Middle frontal gyrus (tissue), 1 donor: ENCODE measurements around the gene AHNAK.
A peak's percentile ranks its signal among the peaks of the same experiment; 100 is the strongest.

Source experiments
- DNase-seq: peaks from one replicate; pipeline ENCODE4 v3.0.0-alpha.2; 2015; ENCODE audit warnings: low spot score; ENCODE audit errors: extremely low spot score

AHNAK gene

DNA sequence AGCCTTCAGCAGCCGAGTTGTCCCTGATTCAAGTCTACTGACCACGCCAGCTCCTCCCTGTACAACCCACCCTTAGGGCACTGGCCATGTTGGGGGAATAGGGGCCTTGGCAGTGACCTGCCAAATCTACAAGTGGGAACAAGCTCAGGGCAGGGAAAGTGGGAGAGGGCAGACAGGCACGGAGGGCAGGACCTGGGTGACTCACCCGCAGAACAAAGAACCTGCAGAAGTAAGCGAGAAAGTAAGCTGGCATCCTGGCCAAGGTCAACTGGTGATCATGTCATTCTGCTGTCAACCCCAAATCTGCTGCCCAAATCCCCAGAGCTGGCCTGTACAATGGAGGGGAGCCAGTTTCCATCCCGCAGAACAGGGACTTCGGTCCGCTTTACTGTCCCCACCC, 135.6 kb downstream of the AHNAK start:
- no peak for DNase-seq

DNA sequence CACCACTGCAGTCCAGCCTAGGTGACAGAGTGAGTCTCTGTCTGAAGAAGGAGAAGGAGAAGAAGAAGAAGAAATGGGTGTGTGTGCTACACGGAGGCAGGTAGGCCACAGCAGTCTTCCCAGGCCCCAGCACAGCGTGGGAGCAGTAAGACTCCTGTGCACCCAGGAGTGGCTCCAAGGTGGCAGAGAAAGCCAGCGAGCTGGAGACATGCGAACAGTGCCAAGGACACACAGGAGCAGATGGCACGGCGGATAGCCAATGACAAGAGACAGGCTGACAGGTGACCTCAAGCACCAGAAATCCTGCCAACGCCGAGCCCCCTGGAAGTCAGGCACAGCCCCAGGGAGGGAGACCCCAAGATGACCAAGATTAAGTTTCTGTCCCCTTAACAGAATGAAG, 136.8 kb downstream of the AHNAK start:
- DNase-seq = no peak

DNA sequence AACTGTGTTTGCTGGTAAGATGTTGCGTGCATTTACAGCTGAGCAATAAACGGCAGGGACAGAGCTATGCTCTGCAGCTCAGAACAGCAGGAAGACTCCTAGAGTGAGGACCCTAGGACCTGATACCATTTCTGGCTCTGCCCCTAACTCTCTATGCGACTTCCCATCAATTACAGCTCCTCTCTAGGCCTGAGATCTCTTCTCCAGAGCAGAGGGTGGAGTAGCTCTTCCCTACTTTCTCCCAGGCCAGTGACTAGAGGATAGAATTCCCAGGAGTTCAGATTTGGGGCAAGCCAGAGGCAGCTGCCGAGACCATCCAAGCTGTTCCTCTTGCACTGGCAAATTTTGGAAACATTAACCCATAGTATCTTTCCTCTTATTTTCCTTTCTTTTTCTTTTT, 140.6 kb downstream of the AHNAK start:
- DNase-seq = no peak

DNA sequence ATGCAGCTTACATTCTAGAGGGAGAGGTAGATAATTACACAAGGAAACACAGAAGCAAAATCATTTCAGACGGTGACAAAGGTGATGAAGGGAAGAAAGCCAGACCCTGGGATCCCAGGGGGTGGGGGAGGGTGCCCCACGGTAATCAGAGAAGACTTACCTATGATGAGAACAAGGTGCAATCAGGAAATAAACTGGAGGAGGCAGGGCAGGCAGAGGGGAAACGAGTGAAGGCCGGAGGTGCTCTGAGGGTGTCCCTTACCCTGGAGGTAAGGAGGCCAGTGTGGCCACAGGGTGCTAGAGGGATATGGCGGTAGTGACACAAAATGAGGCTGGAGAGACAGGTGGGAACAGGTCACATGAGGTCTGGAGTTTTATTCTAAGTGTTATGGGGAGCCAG, 141.7 kb downstream of the AHNAK start:
- no peak for DNase-seq

DNA sequence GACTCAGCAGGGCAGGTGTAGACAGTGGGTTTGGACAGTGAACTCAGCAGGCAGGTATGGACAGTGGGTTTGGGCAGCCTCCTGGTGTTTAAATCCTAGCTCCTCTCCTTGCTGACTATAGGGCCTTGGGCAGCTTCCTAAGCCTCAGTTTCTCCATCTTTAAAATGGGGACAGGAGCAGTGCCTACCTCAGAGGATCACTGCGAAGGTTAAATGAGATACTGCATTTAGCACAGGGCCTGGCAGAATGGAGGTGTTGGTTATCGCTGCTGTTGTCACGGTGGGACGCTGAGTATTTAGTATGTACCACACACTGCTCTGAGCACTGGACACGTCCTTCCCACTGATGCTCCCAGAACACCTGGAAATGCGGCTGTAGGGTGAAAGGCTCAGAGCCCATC, 142.2 kb downstream of the AHNAK start:
- DNase-seq = no peak

DNA sequence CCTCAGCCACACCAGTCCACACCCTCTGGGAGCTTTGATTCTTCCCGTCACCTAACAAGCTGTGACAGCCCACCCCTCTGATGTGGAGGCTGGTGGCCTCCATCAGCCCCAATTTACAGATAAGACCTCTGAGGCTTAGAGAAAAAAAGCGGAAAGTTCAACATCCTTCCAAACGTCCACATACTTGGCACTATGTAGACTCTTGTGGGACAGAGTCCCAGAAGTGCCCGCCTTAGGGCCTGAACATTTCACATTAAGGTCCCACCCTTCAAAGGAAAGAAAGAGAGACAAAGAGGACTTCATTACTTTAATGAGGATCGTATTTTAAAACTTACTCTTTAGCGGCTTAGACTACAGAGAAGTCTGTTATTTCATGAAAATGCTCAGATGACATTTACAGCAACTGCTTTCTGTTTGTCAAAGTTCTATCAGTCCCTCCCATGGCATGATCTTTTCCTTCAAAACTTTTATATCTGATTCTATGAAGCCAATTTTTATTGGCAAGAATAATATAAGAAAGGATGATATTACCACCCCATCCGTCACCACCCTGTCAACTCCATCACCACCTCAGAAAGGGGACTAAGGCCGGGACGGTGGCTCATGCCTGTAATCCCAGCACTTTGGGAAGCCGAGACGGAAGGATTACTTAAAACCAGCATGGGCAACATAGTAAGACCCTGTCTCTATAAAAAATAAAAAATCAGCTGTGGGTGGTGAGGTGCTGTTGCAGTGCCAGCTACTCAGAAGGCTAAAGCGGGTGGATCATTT, 143.5 kb downstream of the AHNAK start:
- no peak for DNase-seq

DNA sequence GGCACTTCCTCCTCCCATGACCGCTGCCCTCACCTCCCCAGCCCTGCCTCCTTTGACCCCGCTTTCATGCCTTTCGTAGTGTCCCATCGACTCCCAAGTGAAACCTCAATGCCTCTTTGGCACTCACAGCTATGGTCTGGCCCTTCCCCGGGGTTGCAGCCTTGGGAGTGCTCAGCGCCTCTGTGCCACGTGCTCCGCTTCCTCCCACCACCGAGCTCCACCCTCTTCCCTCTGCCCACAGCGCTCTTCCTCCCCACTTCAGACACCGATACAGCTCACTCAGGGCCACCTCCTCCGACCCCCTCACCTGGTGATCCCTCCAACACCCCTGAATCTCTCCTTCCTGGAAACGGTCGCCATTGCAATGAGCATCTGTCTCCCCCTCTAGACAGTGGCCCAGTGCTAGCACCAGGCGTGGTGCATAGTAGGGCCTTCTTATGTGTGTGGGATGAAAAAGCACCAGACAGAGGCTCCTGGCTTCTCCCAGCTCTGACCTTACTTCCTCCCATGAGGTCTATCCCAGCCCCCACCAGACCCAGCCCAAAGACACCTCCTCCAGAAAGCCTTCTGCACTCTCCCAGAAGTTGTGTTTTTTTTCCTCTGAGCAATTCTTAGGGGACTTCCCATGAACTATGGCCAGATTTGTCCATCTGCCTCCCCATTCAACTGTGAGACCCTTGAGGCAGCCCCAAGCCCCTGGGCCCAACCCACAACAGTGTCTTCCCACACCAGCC, 144.2 kb downstream of the AHNAK start:
- no peak for DNase-seq

DNA sequence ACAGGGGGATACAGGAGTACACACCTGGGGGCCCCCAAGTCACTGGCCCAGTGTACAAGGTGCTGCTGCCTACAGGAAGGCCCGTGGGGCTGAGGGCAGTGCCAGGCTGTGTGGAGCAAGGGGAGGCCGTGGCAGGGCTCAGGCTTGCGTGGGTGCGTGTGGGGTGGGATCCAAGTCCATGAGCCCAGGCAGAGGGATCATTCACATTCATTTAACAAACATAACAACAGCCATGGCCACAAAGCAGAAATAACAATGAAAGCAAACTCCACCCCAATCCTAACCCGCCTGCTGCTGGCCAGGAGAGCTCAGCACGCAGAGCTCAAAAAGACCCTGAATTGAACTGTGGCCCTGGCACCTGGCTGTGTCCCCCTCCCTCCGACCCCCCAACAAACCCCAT, 144.8 kb downstream of the AHNAK start:
- DNase-seq = no peak

DNA sequence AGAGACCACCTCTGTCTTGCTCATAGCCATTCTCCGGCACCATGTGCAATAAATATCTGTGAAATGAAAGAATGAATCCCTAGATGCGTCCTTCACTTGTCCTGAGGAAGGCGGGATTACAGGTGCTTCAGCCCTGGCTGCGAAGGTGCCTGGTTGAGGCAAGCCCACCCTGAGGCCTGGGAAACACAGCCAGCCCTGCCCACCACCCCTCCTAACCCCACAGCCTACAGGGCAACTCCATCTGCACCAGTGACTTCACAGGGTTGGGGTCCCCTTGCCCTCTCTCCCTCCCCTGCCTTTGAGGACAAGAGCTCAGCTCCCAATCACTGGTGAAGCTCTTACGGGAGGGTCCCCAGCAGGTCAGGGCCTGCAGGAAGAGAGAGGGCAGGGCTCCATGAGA, 145.2 kb downstream of the AHNAK start:
- no peak for DNase-seq

DNA sequence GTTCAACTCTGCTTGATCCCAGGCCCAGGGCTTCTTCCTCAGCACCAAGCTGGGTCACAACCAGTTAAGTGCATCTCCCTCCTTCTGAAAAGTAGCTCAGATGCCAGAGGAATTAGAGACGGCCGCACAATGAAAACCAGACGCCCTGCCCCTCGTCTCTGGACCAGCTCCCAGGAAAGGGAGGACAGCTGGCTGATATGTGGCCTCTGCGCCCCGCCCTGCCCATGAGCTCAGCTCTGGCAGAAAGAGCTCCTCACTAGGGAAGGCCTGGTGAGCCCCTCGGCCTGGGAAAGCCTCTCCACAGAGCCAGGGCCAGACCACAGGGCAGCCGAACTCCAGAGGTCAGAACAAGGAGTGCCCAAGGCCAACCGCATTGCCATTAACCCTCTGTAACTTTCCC, 145.8 kb downstream of the AHNAK start:
- DNase-seq = no peak

DNA sequence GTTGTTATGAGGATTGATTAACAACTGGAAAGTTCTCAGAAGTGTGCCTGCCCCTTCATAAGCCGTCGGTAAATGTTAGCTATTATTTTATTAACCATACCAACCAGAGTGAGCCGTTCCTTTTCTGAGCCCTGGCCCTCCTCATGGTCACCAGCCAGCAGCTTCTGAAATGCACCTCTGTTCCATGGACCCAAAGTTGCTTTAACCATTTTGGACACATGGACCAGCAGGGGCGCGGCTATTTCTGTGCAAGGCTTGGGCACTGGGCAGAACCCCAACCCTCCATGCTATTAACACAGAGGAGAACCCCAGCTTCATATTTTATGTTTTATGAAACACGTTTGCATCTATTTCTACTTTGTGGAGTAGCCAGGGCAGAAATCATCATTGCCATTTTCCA, 146.3 kb downstream of the AHNAK start:
- DNase-seq = no peak

DNA sequence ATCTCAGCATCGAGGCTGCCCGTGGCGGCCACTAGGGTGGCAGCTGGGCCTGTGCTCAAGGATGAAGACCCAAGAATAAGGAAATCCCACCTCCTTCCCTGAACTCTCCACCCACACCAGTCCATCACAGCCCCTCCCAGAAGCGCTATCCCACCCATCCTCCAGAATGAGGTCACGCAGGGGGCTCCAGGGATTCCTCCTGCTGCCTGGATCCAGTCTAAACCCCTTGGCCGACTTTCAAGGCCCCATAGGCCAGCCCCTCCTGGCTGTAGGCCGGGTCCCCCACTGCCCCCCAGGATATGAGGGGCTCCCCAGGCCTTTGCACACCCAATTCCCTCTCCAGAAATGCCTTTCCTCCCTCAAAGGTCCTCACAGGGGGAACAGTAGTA, 146.7 kb downstream of the AHNAK start:
- no peak for DNase-seq

DNA sequence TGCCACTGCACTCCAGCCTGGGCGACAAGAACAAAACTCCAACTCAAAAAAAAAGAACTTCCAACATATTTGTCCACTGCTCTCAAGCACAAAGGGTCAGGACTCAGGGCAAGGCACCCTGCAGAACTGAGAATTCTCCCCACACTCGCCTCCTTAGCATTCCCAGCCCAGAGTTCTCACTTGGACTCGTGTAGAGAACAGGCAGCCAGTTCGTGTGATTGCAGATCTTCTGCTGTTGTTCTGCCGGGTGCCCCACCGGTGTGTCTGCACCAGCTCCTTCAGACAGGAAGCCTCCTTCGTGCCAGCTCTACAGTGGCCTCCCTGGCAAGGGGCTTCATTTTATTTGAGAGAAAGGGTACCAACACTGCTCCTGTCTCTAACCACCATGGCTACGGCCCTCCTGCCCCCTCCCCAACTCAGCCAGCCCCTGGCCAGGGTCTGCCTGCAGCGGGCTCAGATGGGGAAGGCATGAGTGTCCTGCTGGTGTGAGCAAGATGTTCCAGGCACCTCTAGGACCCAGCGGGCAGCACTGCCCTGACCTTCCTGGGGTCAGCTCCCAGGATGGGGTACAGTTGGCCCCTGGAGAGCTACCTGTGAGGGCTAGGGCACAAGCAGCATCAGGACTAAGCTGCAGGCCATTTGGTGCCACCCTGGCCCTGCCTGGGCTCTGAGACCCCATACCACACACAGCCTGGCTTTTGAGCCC, 147.3 kb downstream of the AHNAK start:
- no peak for DNase-seq

DNA sequence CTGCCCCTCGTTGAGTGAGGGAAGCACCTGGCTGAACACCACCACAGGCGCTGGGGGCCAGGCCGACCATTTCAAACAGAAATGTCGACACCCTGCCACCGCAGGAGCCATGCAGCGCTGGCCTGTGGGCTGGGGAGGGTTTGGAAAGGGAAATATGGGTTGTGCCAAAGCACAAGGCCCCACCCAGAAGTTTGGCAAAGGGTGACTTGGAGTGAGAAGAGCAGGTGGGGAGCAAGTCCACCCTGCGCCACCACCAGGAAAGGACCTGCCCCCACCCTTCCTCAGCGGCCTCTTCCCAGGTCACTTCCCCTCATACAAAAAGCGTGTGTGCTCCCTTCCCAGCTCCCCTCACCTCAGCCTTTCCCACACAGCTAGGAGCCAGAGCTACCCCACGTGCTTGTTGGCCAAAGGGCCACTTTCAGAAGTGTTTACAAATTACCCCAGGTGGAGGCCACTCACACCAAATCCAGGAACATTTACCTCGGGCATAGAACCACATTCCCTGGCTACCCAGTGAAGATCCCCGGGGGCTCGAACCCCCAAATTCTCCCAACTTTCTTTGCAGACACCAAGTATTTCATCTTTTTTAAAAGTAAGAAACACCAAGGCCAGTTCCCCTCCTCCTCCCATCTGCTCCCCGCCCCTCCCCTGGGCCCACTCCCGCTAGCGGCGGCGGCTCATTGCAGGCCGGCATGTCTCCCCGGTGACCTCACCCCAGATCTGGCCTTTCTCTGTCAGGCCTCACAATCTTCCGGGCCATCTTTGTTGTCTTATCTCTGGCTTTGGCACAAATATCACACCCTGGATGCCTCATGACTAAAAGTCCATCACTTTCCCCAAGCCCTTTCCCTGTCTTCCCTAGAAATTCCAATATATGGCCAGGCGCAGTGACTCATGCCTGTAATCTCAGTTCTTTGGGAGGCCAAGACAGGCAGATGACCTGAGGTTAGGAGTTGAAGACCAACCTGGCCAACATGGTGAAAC, 148.3 kb downstream of the AHNAK start:
- no peak for DNase-seq

DNA sequence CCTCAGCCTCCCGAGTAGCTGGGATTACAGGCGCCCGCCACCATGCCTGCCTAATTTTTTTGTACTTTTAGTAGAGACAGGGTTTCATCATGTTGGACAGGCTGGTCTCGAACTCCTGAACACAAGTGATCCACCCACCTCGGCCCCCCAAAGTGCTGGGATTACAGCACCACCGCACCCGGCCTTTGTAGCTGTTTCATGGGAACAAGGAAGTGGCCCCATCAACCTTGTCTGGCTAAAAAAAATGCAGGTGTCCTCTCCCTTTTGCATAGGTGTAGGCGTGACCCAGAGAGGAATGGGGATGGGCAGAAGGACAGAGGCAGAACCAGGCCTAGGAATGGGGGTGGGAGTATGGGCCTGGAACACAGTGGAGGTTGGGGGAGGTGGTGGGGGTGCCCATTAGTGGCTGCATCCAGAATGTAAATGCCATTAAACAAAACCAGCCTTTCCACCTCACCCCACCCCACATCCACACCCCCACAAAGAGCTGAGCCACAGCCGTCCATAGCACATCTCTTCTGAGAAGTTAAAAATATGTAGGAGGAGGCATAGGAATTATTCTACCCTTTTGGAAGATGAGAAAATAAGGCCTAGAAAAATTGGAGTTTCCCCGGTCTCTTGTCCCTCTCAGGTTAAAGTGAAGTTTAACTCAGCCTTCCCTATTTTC, 150.6 kb downstream of the AHNAK start:
- no peak for DNase-seq

DNA sequence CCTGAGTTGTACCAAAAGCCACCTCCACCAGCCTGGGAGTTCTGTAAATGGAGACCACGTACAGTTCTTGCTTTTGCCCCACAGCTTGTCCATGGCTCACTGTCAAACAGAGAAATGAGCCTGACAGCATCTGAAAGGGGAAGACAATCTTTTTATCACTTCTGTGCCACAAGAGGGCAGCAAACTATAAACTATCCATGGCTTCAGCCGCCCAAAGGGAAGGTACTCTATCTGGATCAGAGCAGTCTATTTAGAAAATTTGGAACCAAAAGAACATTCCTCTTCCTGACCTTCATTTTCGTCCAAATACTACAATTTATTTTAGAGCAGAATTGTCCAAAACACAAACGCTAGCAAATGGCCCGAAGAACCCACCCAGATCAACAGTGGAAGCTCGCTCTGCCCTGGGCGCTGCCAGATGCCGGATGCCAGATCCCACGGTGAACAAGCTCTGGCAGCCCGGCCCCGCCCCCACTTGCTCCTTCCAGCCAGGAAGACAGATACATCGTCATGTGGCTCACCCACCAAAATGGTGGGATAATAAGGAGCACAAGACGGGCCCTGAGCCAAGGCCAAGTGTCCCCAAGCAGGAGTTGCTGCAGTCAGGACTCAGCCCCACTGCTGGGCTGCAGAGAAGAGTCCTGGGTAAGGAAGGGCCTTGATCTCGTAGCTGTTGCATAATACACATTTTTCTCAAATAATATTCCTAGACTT, 151.6 kb downstream of the AHNAK start:
- DNase-seq = peak; percentile 73

DNA sequence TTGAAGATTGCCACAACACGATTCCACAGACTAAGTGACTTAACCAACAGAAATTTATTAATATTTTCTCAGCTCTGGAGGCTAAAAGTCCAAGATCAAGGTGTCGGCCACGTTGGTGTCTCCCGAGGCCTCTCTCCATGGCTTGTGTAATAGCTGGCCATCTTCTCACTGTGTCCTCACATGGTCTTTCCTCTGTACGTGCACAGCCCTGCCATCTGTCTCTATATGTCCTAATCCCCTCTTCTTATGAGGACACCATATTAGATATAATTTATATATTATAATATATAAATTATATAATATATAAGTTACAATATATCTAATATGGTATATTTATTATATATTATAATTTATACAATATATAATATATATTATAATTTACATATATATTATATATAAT, 152.9 kb downstream of the AHNAK start:
- DNase-seq = no peak

DNA sequence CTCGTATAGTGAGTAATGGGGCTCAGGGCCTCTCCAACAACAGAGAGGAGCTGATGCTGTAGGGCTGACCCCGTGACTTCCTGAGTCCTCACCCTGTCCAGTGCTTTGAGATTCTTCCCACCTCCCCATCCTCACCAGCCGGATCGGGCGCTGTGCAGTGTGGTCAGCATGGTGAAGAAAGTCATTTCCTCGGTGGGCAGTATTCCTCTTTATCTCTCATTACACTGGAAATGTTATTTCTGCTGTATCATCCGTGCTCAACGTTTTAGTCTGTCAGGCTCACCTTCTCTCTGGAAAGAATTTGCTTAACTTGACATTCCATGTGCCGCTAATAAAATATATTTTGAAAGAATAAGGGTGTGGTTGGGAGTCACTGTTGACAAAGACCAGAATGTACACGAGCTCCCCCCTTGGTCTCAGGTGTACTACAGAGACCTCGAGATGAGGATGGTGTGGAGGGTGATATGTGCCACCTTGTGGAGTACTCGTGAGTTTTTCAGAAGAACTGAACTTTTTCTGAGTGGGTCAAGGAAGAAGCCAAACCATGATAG, 153.5 kb downstream of the AHNAK start:
- no peak for DNase-seq

DNA sequence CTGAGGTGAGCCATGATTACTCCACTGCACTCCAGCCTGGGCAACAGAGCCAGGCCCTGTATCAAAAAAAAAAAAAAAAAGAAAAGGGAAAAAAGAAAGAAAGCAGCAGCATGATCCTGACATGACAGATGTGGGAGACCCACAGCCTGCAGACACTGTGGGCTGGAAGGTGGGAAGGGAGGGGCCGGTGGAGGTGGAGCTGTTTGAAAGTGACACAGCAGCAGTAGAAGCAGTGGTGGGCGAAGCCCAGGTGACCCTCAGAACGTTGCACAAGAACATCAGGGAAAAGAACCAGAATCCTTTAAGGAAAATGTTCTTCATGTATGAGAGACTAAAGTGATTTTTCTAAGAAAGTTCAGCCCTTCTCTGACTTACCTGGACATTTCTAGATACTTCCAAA, 154.1 kb downstream of the AHNAK start:
- DNase-seq = no peak
